ENCODE results near the gene RPL5. TPM values are rescaled to one million over a fixed set of nuclear protein-coding genes. Genes with fewer than 3 reads are reported as not detected.

RPL5 gene
- polyA plus RNA-seq, 3 donors, result 921 to 1,114 (median 953) TPM

- Histone ChIP-seq H3K9ac (ENCODE audit: insufficient read depth, low read length, poor library complexity, severe bottlenecking) (no peak overlapping the region), H3K4me3 (replicated peaks in 1 of 3; ENCODE audit: low read depth in 2 of 3, low read length in 3 of 3) (no peak overlapping the region), H3K27me3 (ENCODE audit: control insufficient read depth in 2 of 2, insufficient read depth in 2 of 2, low read length in 2 of 2) (no peaks in the 10 kb centered on the region), H2AFZ (ENCODE audit: insufficient read depth, low read depth, low read length, poor library complexity, severe bottlenecking) (peak overlapping the region; percentile 11), H3K9me3 (replicated peaks in 1 of 2; ENCODE audit: control insufficient read depth in 1 of 2, insufficient read depth in 1 of 2, low read length in 2 of 2) (no peaks in the 10 kb centered on the region), H4K20me1 (ENCODE audit: insufficient read depth, low read length) (no peaks in the 10 kb centered on the region), H3K27ac (ENCODE audit: low read depth in 1 of 2, low read length in 2 of 2) (no peak overlapping the region), H3K79me2 (ENCODE audit: insufficient read depth, low read length) (no peaks in the 10 kb centered on the region), H3K4me2 (replicated peaks; ENCODE audit: extremely low read depth, low read length, poor library complexity, severe bottlenecking) (no peak overlapping the region), H3K36me3 (replicated peaks in 1 of 2; ENCODE audit: control insufficient read depth in 1 of 2, insufficient read depth in 2 of 2, low read length in 2 of 2) (no peaks in the 10 kb centered on the region), H3K4me1 (ENCODE audit: control insufficient read depth in 1 of 2, insufficient read depth in 2 of 2, low read length in 2 of 2) (peaks cover 0 to 6% of the 10 kb centered on the region in 2 donors)
- H3K27ac Mint-ChIP-seq, result no peak overlapping the region
- peaks cover 0 to 5% (median 4%) of the 10 kb centered on the region in 3 donors for H3K27me3 Mint-ChIP-seq (ENCODE audit: low read depth in 3 of 3)
- no CpG with 5 or more reads among the region's 1 CpG for WGBS (ENCODE audit: insufficient coverage)
- no peaks in the 10 kb centered on the region for H3K36me3 Mint-ChIP-seq
- TF ChIP-seq, protein P1, sequence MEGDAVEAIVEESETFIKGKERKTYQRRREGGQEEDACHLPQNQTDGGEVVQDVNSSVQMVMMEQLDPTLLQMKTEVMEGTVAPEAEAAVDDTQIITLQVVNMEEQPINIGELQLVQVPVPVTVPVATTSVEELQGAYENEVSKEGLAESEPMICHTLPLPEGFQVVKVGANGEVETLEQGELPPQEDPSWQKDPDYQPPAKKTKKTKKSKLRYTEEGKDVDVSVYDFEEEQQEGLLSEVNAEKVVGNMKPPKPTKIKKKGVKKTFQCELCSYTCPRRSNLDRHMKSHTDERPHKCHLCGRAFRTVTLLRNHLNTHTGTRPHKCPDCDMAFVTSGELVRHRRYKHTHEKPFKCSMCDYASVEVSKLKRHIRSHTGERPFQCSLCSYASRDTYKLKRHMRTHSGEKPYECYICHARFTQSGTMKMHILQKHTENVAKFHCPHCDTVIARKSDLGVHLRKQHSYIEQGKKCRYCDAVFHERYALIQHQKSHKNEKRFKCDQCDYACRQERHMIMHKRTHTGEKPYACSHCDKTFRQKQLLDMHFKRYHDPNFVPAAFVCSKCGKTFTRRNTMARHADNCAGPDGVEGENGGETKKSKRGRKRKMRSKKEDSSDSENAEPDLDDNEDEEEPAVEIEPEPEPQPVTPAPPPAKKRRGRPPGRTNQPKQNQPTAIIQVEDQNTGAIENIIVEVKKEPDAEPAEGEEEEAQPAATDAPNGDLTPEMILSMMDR (IDR thresholded peaks at IDR 0.05), result no peak
- H3K4me3 Mint-ChIP-seq, result no peak overlapping the region
- H3K9me3 Mint-ChIP-seq, result peaks cover 0 to 4% (median 1%) of the 10 kb centered on the region in 7 donors
- no peak for DNase-seq
- intact Hi-C loops (cut with micrococcal nuclease), result no loop called here
- H3K4me1 Mint-ChIP-seq, result peaks cover 5% of the 10 kb centered on the region
Observed at GRCh38 chr1:92805216-92805615, 26.6 kb upstream of the RPL5 start.

DNA sequence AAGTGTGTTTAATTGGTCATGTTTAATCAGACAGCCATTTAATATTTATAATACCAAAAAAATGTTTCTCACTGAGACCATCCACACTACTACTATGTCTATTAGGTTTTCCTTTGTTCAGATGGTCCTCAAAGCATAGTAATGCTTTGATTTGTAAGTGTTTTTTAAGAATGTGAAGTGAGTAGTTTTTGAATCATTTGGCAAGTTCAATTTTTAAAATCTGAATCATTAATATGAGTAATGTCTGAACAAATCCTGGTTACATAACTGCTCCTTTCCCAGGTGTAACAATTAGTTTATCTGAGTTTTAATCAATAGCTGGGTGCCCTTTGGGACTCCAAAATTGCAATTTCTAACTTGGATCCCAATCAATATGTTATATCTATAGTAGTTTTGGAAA lies 23.5 kb upstream of the RPL5 start:
- H2AFZ ChIP-seq (ENCODE audit: insufficient read depth, low read depth, low read length, poor library complexity, severe bottlenecking), result no peak overlapping the region
- no peaks in the 10 kb centered on the region for H4K20me1 ChIP-seq (ENCODE audit: insufficient read depth, low read length)
- H3K4me1 ChIP-seq (ENCODE audit: control insufficient read depth in 1 of 2, insufficient read depth in 2 of 2, low read length in 2 of 2), result peaks cover 0 to 6% of the 10 kb centered on the region in 2 donors
- H3K9me3 ChIP-seq (replicated peaks in 1 of 2; ENCODE audit: control insufficient read depth in 1 of 2, insufficient read depth in 1 of 2, low read length in 2 of 2), result no peaks in the 10 kb centered on the region
- no peaks in the 10 kb centered on the region for H3K27me3 ChIP-seq (ENCODE audit: control insufficient read depth in 2 of 2, insufficient read depth in 2 of 2, low read length in 2 of 2)
- H3K9ac ChIP-seq (ENCODE audit: insufficient read depth, low read length, poor library complexity, severe bottlenecking), result no peak overlapping the region
- no peaks in the 10 kb centered on the region for H3K36me3 ChIP-seq (replicated peaks in 1 of 2; ENCODE audit: control insufficient read depth in 1 of 2, insufficient read depth in 2 of 2, low read length in 2 of 2)
- H3K27ac Mint-ChIP-seq, result no peak overlapping the region
- no peaks in the 10 kb centered on the region for H3K36me3 Mint-ChIP-seq
- H3K27me3 Mint-ChIP-seq (ENCODE audit: low read depth in 3 of 3), result peaks cover 0 to 6% (median 3%) of the 10 kb centered on the region in 3 donors
- H3K4me3 Mint-ChIP-seq, result no peak overlapping the region
- no peak overlapping the region for H3K27ac ChIP-seq (ENCODE audit: low read depth in 1 of 2, low read length in 2 of 2)
- no peak for DNase-seq
- intact Hi-C loops (cut with micrococcal nuclease), result no loop called here
- no peak overlapping the region for H3K4me2 ChIP-seq (replicated peaks; ENCODE audit: extremely low read depth, low read length, poor library complexity, severe bottlenecking)
- TF ChIP-seq, protein P1 (IDR thresholded peaks at IDR 0.05), result no peak
- H3K4me3 ChIP-seq (replicated peaks in 1 of 3; ENCODE audit: low read depth in 2 of 3, low read length in 3 of 3), result no peak overlapping the region
- no peaks in the 10 kb centered on the region for H3K79me2 ChIP-seq (ENCODE audit: insufficient read depth, low read length)
- H3K4me1 Mint-ChIP-seq, result peaks cover 5% of the 10 kb centered on the region
- peaks cover 0 to 5% (median 2%) of the 10 kb centered on the region in 7 donors for H3K9me3 Mint-ChIP-seq

Measured in CD14-positive monocyte (primary cell).